MCF 10A (cell line): ENCODE results near the gene EPB41L1. TPM values are rescaled to one million over a fixed set of nuclear protein-coding genes. Genes with fewer than 3 reads are reported as not detected.

ENCODE experiments used
- BruUV-seq: library from RNA; stranded (reverse); fragments of 400-500 nt; replicated peaks from 2 replicates; lab custom pipeline; 2021; lab: Mats Ljungman, UMichigan
- CTCF ChIA-PET: fragments of 300-600 bp; sonication (Branson Sonifier 250); formaldehyde crosslinking; extraction: SDS; loops from one replicate; lab custom pipeline; 2021; ENCODE audit warnings: antibody characterized with exemption, inconsistent platforms; lab: Yijun Ruan, JAX
- POLR2A ChIA-PET: fragments of 300-600, 350-650 bp; sonication (Branson Sonifier 250); formaldehyde crosslinking; extraction: SDS; loops from one replicate; lab custom pipeline; 2020; ENCODE audit warnings: antibody characterized with exemption, inconsistent platforms; lab: Yijun Ruan, JAX
- DNase-seq: peaks from one replicate; pipeline ENCODE4 v3.0.0-alpha.2; 2018; ENCODE audit not compliant: unreplicated experiment
- H3K27ac Mint-ChIP-seq: one replicate; pipeline ENCODE4 v1.8.0; 2022; ENCODE audit warnings: mild to moderate bottlenecking, low read depth, mixed read lengths; ENCODE audit not compliant: unreplicated experiment
- H3K27me3 Mint-ChIP-seq: one replicate; pipeline ENCODE4 v1.8.0; 2022; ENCODE audit warnings: mixed read lengths; ENCODE audit not compliant: insufficient read depth, unreplicated experiment
- H3K36me3 Mint-ChIP-seq: one replicate; pipeline ENCODE4 v1.8.0; 2022; ENCODE audit warnings: mild to moderate bottlenecking, moderate library complexity, mixed read lengths; ENCODE audit not compliant: insufficient read depth, unreplicated experiment
- H3K4me1 Mint-ChIP-seq: one replicate; pipeline ENCODE4 v1.8.0; 2022; ENCODE audit warnings: mixed read lengths; ENCODE audit not compliant: insufficient read depth, unreplicated experiment
- H3K4me3 Mint-ChIP-seq: one replicate; pipeline ENCODE4 v1.8.0; 2022; ENCODE audit warnings: mild to moderate bottlenecking, moderate library complexity, mixed read lengths; ENCODE audit not compliant: unreplicated experiment
- H3K9me3 Mint-ChIP-seq: one replicate; pipeline ENCODE4 v1.8.0; 2022; ENCODE audit warnings: mixed read lengths; ENCODE audit not compliant: unreplicated experiment
- intact Hi-C: fragments of 100-400 bp; cut with micrococcal nuclease; formaldehyde crosslinking; loops from 2 replicates; pipeline ENCODE4 v1.14.1; 2022
- total RNA-seq: library from RNA; stranded (reverse); gene quantifications from 2 replicates; pipeline ENCODE4 v1.2.3, GENCODE V29; 2022
- TF ChIP-seq, protein P1 (sequence below): fragments of 200-600 bp; IDR thresholded peaks from one replicate; pipeline ENCODE4 v1.8.0; 2022; ENCODE audit warnings: antibody characterized with exemption, mild to moderate bottlenecking; ENCODE audit not compliant: unreplicated experiment

Gene EPB41L1
- total RNA-seq, 1 experiment from 2014 or later = 10.1 TPM

DNA sequence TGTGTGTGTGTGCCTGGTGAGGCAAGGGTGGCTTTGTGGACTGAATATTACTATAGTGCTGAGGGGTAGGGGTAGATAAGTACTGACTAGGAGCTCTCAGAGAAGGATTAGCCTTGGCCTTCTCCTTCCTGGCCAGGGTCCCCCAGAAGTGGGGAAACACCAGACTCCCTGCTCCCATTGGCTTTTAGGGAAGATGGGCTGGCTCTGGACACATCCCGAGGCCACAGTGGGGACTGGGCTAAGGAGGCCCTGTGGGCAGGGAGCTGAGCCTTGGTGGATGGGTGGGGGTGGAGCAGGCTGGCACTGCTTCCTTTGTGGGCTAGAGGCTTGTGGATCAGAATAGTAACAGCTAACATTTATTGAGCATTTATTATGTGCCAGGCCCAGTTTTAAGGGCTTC is 3.1 kb downstream of the EPB41L1 start:
- CTCF ChIA-PET = interaction anchor here (0.5 to 5.3 kb wide), 13 partner anchors 9 to 282 kb away, joined by 3 to 116 read pairs (median 4); no protein-coding TSS in a partner anchor
- POLR2A ChIA-PET = interaction anchor here (1.2 kb wide), 1 partner anchor 9 kb away, joined by 3 read pairs; no protein-coding TSS in a partner anchor
- H3K27me3 Mint-ChIP-seq = no peaks in the 10 kb centered on the region
- no TSS peak for BruUV-seq
- DNase-seq = no peak
- no peaks in the 10 kb centered on the region for H3K36me3 Mint-ChIP-seq
- H3K4me3 Mint-ChIP-seq = no peak overlapping the region
- H3K27ac Mint-ChIP-seq = no peak overlapping the region
- TF ChIP-seq, protein P1, sequence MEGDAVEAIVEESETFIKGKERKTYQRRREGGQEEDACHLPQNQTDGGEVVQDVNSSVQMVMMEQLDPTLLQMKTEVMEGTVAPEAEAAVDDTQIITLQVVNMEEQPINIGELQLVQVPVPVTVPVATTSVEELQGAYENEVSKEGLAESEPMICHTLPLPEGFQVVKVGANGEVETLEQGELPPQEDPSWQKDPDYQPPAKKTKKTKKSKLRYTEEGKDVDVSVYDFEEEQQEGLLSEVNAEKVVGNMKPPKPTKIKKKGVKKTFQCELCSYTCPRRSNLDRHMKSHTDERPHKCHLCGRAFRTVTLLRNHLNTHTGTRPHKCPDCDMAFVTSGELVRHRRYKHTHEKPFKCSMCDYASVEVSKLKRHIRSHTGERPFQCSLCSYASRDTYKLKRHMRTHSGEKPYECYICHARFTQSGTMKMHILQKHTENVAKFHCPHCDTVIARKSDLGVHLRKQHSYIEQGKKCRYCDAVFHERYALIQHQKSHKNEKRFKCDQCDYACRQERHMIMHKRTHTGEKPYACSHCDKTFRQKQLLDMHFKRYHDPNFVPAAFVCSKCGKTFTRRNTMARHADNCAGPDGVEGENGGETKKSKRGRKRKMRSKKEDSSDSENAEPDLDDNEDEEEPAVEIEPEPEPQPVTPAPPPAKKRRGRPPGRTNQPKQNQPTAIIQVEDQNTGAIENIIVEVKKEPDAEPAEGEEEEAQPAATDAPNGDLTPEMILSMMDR = no peak
- no peaks in the 10 kb centered on the region for H3K4me1 Mint-ChIP-seq
- intact Hi-C loops = loop anchor here (2.0 kb wide), 1 partner anchor 281 kb away; no protein-coding TSS in a partner anchor
- H3K9me3 Mint-ChIP-seq = no peaks in the 10 kb centered on the region

DNA sequence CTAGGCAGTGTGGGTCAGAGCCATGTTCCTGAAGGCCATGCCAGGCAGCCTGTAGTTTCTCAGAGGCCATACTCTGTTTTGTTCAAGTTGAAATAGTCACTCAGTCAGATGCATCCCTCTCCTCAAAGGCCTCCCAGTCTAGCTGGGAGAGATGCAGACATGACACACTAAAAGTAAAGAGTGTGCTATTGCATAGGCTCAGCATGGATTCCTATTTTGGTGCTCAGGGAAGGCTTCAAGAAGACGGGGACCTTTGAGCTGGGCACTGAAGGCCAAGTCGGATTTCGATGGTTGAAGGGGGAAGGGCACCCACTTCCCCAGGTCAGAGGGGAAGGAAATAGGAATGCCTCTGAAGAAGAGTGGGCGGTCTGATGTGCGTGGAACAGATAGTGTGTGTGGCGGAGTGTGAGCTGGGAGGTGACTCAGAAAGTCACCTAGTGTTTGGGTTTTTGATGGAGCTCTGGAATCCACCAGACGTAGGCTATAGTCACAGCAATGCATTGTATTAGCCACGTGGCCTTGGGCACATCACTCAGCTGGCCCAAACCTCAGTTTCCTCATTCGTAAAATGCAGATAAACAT is 3.7 kb downstream of the EPB41L1 start:
- Mint-ChIP-seq H3K36me3 (no peaks in the 10 kb centered on the region), H3K27me3 (no peaks in the 10 kb centered on the region), H3K4me1 (no peaks in the 10 kb centered on the region), H3K9me3 (no peaks in the 10 kb centered on the region), H3K27ac (no peak overlapping the region), H3K4me3 (no peak overlapping the region)
- intact Hi-C loops = no loop called here
- CTCF ChIA-PET = interaction anchor here (0.5 to 5.3 kb wide), 11 partner anchors 9 to 281 kb away, joined by 3 to 116 read pairs (median 4); no protein-coding TSS in a partner anchor
- DNase-seq = no peak
- POLR2A ChIA-PET = interaction anchor here (0.6 to 1.2 kb wide), 2 partner anchors 10 to 19 kb away, joined by 3 read pairs; no protein-coding TSS in a partner anchor
- no TSS peak for BruUV-seq
- TF ChIP-seq, protein P1 = no peak

DNA sequence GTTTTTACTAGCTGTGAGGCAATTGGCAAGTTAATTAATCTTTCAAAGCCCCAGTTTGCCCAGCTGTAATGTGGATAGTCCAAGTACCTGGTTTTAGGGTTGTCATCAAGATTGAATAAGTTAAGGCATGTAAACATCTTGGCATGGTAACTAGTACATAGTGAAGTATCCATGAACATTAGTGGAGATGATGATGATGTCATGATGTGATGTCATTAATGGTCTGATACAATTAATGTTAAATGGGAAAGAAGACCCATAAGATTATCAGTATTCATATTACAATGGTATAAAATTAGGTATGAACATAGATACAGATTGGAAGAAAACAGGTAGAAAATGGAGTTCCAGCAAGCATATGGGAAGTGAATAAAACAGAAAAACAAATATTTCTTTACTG is 5.3 kb downstream of the EPB41L1 start:
- H3K27me3 Mint-ChIP-seq = no peaks in the 10 kb centered on the region
- no TSS peak for BruUV-seq
- no peak overlapping the region for H3K27ac Mint-ChIP-seq
- no peak overlapping the region for H3K4me3 Mint-ChIP-seq
- no peaks in the 10 kb centered on the region for H3K4me1 Mint-ChIP-seq
- no peak for DNase-seq
- intact Hi-C loops = no loop called here
- H3K36me3 Mint-ChIP-seq = no peaks in the 10 kb centered on the region
- H3K9me3 Mint-ChIP-seq = no peaks in the 10 kb centered on the region
- ChIA-PET CTCF (interaction anchor here (0.6 to 5.3 kb wide), 4 partner anchors 41 to 320 kb away, joined by 3 to 116 read pairs (median 4); no protein-coding TSS in a partner anchor), POLR2A (no interaction called here)
- TF ChIP-seq, protein P1 = no peak

DNA sequence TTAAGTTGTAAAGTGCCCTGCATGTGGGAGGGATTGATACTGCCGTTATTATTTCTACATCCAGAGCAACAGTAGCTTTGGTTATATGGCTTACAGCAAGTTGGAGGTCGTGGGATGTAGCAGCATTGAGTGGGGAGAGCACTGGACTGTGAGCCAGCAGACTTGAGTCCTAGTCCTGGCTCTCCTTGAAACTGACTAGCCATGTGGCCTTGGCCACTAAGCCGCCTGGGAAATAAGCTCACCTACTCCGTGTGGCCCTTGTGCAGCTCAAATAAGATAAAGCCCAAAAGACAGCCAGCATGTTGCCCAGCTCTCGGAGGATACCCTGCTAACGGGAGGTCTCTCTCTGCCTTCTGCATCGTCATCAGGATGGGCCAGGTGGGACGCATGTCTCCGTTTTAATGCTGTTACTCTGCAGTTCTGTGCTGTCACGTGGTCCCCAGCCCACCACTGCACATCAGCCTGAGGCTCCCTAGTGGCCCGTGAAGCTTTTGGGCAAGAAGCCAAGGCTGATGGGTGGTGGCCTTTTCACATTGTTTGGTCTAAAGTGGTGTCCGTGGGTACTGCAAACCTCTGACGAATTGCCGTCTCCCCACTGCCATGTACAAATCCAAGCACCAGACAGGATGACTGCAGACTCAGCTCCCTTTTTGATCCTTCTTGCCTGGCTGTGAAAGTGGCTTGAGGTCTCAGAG is 7.9 kb downstream of the EPB41L1 start:
- BruUV-seq = no TSS peak
- no peaks in the 10 kb centered on the region for H3K27me3 Mint-ChIP-seq
- no peak overlapping the region for H3K4me3 Mint-ChIP-seq
- CTCF ChIA-PET = interaction anchor here (0.6 to 2.1 kb wide), 10 partner anchors 14 to 277 kb away, joined by 3 to 6 read pairs (median 3); no protein-coding TSS in a partner anchor
- DNase-seq = no peak
- H3K9me3 Mint-ChIP-seq = no peaks in the 10 kb centered on the region
- no peak overlapping the region for H3K27ac Mint-ChIP-seq
- POLR2A ChIA-PET = interaction anchor here (0.6 kb wide), 1 partner anchor 1165 kb away, joined by 4 read pairs; no protein-coding TSS in a partner anchor
- H3K4me1 Mint-ChIP-seq = no peaks in the 10 kb centered on the region
- TF ChIP-seq, protein P1 = no peak
- intact Hi-C loops = no loop called here
- no peaks in the 10 kb centered on the region for H3K36me3 Mint-ChIP-seq
